ENCODE data around the gene SLC24A3.

DNA sequence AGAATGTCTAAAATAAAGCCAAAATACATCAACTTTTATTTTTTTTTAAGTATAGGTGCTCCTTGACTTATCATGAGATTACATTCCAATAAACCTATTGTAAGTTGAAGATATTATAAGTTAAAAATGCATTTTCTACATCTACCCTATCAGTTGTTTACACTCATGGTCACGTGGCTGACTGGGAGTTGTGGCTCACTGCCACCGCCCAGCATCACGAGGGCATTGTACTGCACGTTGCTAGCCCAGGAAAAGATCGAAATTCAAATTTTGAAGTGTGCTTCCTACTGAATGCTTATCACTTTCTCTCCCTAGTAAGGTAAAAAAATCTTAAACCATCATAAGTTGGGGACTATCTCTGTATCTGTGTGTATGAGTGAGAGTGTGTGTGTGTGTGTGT, 419.0 kb downstream of the SLC24A3 start:
- no peak for TF ChIP-seq CTCF (IDR thresholded peaks at IDR 0.05; ENCODE audit: poor library complexity)
- TF ChIP-seq EZH2 (IDR thresholded peaks at IDR 0.05; ENCODE audit: borderline replicate concordance): no peak
- no peak for TF ChIP-seq EZH2phosphoT487 (IDR thresholded peaks at IDR 0.05; ENCODE audit: low read depth, severe bottlenecking, unreplicated experiment)
